HG02938 (cell line): ENCODE data around the gene CDC45.

Experiments used
- ATAC-seq: cut with Tn5 transposase; IDR thresholded peaks from one replicate; pipeline ENCODE4 v1.9.1; 2021; ENCODE audit warnings: mild to moderate bottlenecking, moderate library complexity; ENCODE audit not compliant: unreplicated experiment

CDC45 gene

DNA sequence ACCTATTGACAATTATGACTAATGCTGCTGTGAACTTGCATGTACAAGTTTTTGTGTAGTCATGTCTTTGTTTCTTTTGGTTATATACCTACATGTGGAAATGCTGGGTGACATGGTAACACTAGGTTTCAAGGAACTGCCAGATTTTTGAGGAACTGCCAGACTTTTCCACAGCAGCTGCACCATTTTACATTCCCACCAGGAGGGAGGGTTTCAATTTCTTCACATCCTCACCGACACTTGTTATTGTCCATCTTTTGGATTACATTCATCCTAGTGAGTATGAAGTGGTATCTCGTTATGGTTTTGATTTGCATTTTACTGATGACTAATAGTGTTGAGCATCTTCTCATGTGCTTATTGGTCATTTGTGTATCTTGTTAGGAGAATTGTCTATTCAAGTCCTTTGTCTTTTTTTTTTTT lies 31.2 kb downstream of the CDC45 start:
- no peak for ATAC-seq

DNA sequence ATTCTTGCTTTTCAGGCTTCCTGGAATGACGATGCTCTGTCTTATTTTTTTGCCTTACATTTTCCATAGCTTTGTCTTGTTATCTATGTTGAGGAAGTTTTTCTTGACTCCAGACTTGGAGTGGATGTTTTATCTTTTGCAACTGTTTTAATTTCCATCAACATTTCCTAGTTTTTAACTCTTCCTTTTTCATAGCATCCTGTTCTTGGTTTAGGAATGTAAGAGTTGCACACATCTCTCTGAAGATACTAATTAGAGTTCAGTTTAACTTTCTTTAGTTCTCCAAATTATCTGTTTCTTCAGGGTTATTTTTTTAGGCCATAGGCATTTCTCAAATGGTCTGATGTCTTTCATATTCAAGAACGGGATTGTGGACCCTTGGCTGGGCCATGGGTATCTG lies 34.1 kb downstream of the CDC45 start:
- ATAC-seq = no peak

- no peak for ATAC-seq
These were observed 35.3 kb downstream of the CDC45 start for GRCh38 chr22:19514831-19515565.

DNA sequence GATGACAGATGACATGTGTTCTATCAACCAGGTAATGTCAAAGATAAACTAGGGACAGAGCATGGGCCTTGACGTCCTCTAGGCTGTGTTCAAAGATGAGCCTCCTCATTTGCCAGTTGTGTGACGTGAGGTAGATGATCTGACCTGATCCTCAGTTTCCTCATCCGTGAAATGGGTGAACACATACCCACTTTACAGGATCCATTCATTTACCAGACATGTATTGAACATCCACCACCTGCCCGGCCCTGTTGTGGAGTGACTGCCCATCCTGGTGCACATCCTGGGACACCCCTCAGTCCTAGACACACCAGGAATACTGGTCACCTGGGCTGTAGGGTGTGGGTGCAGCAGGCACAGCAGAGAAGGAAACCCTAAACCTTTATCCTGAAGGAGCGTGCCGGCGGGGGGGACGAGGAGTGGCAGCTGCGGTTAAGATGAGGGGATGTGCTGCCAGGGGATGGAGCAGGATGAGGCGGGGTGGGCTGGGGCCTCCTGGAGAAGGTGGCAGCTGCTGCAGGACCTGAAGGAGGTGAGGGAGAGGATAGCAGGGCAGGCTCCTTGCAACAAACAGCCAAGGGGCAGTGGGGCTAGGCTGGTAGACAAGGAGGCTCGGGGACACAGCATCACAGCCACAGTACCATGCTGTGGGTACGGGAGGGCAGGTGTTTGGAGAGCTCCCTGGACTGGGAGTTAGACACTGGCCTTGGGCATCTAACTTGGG lies 36.1 kb downstream of the CDC45 start:
- ATAC-seq = no peak

DNA sequence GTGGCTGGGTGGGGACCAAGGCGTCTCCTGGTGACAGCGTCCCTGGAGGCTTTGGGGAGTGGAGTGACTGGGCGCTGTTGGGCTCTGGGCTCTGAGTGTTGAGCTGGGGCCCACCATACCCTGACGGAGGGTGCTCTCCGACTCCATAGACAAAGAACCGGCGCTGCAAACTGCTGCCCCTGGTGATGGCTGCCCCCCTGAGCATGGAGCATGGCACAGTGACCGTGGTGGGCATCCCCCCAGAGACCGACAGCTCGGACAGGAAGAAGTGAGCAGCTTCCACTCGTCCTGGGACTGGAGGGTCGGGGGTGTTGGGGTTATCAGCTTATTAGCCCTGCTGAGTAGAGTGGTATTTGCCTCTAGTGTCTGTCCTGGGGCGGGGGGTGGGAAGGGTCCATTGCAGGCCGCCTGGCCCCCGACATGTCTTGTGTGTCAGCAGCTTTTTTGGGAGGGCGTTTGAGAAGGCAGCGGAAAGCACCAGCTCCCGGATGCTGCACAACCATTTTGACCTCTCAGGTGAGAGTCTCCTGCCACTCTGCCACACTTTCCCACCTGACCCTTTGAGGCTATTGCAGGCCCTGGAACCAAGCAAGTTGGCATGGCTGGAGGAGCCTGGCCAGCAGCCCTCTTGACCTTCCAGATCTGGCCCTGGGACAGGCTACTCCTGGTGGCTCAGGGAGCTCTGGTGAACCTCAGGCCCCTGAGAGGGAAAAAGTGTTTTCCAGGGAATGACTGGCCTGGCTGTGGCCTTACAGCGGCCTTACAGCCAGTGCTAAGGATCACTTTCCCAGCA lies 36.9 kb downstream of the CDC45 start:
- no peak for ATAC-seq

DNA sequence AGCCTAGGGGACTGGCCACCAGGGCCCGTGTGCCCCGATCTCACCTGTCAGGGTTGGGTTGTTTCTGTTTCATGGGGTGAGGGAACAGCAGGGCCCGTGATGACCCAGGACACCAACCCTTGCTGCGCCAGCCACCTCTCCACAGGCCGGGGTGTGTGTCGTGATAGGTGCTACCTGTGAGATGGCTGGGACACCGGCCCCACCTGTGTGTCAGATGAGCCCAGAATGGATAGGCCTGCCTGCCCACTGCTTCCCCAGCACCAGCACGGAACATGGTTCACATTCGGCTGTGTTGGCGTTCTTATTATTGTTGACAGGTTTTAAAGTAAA lies 37.4 kb downstream of the CDC45 start:
- ATAC-seq = no peak

DNA sequence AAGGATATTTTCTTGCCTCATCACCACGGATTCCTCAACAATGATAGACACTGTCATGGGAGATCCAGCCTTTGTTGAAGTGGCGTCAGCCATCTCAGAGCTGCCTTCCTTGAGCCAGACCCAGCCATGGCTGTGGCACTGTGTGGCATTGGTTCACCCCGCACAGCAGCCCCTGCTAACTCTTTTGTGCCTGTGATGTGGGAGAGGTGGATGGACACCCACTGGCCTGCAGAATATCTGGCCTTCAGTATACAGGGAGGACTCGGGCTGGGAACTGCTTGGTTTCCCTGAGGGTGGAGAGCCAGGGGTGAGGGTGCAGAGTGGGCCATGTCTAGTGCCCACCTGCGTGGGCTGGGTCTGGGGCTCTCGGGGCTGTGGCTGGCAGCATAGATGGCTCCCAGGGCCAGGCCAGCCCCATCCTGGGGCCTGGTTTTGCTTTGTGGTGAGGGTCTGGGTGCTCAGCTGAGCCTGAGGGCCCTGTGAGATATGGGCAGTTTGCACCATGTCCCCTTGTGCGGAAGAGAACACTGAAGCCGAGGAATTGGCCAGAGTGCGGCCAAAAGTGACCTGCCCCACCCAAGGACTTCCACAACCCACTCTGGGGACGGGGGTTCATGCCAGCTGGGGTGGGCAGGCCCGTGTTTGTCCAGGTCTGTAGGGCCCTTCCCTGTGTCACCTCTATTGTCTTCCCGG lies 38.3 kb downstream of the CDC45 start:
- no peak for ATAC-seq

GRCh38 chr22:19518635-19519034 lies 38.9 kb downstream of the CDC45 start:
- ATAC-seq = no peak

DNA sequence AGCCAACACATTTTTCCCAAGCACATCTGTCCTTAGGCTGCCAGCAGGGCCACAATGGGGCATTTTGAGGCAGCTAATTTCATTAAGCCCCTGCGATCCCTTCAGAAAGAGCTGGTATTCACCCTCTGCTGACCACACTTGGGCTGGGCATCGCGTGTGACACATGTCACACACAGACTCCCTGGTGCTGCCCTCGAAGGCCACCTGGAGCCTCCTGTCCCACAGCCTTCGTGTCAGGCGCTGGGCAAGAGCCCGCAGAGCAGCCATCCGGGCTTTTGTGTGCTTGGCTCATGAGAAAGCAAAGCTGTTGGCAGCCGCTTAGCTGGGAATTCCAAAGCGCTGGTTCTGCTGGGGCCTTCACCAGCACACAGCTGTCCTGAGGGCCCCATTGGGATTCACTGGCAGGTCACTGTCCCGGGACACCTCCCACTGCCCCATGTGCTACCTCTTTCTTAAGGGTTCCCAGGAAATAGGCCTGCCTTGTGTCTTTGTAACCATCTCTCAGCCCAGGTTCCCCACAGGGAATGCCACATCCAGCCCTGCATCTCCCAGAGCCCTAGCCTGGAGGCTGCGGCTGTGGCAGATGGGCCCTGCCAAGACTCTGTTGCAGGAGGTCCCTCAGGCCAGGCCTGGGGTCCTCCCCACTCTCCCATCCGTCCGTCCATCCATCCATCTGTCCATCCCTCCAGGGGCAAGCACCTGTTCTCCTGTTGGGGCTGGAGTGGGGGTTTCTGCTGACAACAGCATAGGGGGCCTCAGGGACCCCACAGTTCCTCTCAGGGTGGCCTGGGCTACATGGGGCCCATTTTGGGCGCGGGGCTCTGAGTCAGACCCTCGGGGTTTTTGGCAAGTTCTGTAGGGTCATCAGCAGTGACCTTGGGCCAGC lies 39.6 kb downstream of the CDC45 start:
- ATAC-seq = no peak

DNA sequence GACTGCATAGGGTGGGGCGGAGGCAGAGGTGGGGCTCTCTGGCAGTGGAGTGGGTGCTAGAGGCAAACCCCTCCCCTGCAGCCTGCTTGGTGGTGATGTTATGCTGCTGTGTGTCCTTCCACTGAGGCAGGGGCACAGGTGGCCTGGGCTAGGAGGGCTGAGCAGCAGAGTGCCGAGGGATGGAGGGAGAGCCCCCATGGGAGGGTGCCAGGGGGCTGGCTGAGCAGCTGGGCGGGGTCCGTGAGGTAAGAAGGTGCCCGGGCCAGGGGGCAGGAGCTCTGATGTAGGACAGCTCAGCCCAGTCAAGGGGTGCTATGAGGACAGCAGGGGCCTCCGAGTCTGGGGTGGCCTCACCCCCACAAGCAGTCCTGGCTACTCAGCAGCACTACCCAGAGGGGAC lies 40.3 kb downstream of the CDC45 start:
- no peak for ATAC-seq

DNA sequence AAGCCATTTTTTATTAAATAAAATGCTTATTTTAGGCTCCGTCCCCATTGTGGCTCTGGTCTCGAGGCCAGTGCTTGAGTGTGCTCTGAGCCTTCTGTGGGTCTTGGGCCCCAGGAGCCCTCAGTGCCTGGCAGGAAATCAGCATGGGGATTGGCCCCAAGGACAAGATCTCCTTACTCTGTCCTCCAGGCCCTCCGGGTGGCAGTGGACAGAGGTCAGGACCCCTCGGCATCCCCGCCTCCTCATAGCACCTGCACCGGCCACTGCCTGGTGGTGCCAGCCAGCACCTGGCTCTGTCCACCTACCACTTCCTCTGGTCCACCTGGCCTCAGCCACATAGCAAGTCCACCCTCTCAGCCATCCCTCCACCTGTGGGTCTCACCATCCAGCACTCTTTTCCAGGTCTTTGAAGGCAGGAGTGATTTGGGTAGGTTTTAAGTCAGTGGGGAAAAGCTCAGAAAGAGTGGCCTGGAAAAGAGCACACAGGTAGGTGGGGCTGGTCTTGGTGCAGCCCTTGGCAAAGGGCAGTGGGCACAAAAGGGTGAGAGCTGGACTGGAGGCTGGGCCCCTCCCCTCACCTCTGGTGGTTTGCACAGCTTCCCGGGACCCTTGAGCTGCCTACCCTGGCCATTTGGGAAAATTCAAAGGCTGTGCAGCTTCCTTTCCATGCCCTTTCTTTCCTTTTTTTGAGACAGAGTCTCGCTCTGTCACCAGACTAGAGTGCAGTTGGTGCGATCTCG lies 41.0 kb downstream of the CDC45 start:
- ATAC-seq = no peak

- no peak for ATAC-seq
These were observed 42.6 kb downstream of the CDC45 start for GRCh38 chr22:19522190-19522880.

- ATAC-seq = no peak
These were observed 43.1 kb downstream of the CDC45 start for GRCh38 chr22:19522881-19523239.

DNA sequence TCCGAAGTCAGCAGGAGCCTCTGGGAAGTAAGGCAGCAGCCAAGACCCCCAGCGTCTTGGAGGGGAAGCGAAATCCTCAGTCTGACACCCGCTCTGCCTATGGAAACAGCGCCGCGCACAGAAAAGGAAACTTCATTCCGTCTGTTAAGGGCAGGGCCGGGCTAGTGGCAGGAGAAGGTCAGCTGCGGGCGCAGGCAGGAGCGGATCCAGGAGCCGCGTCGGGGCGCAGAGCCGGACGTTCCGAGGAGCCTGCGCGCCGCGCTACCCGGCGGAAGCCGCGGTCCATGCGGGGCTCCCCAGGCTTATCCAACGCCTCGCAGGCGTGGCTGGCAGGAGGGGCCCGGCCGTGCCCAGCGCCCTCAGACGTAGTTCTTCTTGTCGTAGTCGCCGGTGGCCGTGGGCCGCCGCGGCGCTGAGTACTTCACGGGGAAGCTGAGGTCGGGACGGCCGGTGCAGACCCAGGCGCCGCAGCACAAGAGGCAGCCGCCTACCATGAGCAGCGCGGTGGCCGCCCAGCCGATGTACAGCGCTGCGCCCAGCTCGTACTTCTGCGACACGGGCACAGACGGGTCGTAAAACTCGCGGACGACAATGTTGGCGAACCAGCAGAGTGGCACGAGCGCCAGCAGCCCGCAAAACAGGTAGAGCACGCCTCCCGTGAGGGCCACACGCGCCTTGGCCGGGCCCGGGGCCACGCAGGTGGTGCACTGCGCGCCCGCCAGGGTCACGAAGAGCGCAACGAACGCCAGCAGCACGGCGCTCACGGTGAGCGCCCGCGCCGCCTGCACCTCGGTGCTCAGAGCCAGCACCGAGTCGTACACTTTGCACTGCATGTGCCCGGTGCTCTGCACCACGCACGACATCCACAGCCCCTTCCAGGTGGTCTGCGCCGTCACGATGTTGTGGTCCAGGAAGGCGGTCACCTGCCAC lies 43.8 kb downstream of the CDC45 start:
- ATAC-seq = no peak

DNA sequence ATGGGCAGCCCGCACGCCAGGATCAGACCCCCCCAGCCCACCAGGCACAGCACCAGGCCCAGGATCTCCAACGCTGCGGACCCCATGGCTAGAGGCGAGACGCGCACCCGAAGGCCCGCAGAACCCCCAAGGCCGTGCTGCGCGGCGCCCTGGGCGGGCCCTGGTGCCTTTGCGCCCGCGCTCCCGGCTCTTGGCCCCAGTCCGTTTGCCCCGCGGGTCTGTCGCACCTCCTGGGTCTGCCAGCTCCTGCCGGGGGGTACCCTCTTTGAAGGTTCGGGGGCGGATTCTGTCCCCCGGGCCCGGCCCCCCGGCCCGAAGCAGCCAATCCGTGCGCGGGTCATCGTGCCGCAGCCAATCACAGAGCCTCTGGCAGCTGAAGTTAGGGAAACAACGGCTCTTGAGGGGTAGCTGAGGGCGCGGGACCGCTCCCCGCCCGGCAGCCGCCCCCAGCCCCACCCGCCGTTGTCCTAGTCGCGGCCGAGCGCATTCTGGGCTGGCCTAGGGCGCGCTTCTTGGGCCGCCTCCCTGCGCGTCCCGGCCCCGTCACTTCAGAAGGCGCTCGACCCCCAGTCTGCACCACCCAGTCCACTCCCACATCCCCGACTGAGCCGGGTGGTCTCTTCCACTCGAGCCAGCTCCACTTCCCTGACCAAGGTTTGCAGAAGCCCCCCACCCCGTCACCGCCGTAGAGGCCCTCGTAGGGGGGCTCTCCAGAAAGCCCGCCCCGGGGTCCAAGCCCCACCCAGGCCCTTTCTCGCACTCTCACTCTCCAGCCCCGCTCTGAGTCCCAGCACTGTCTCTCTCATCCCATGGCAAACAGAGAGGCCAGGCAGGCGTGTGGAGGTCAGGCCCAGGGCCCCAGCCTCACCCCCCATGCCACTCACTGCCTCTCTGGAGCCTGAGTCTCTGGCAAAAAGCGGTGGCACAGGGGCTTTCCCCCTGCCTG lies 44.7 kb downstream of the CDC45 start, which contains the start of gene CLDN5:
CLDN5 (minus strand) TSS at position 241 of the 946 bp plus-strand sequence; CDS start at position 86, 155 bp downstream.
- ATAC-seq = no peak

GRCh38 chr22:19525116-19525660 lies 45.5 kb downstream of the CDC45 start:
- ATAC-seq = no peak
